ENCODE measurements around the gene RAB5IF. TPM values are rescaled to one million over a fixed set of nuclear protein-coding genes. Genes with fewer than 3 reads are reported as not detected.

Gene RAB5IF
- total RNA-seq, 1 experiment from 2014 or later: 118 TPM

- BruUV-seq (replicated peaks): no TSS peak
- intact Hi-C loops (cut with micrococcal nuclease; ENCODE audit: unreplicated experiment): no loop called here
These were observed 15.3 kb downstream of the RAB5IF start for GRCh38 chr20:36620917-36621316.

GRCh38 chr20:36623444-36623843 is 17.9 kb downstream of the RAB5IF start:
- Histone ChIP-seq H3K27ac (ENCODE audit: low read length) (no peak overlapping the region), H3K4me3 (ENCODE audit: low read depth in 2 of 2, low read length in 2 of 2) (no peak overlapping the region), H3K9me3 (ENCODE audit: control insufficient read depth, insufficient read depth, low read depth, low read length) (no peaks in the 10 kb centered on the region), H3K4me1 (ENCODE audit: control insufficient read depth, insufficient read depth, low read length) (no peaks in the 10 kb centered on the region), H3K36me3 (ENCODE audit: control insufficient read depth, insufficient read depth, low read length) (no peaks in the 10 kb centered on the region), H3K27me3 (ENCODE audit: control insufficient read depth, insufficient read depth, low read length) (no peaks in the 10 kb centered on the region)
- POLR2A ChIA-PET: no interaction called here
- intact Hi-C loops (cut with micrococcal nuclease; ENCODE audit: unreplicated experiment) (no loop called here), in situ Hi-C loops (cut with HindIII; ENCODE audit: low pct_unique_long_range_greater_than_20kb, low sequenced_read_pairs) (no loop called here)
- TF ChIP-seq SIN3A (IDR thresholded peaks at IDR 0.05; ENCODE audit: borderline replicate concordance, insufficient read depth, low read depth, low read length): no peak
- TF ChIP-seq POLR2AphosphoS5 (IDR thresholded peaks at IDR 0.05; ENCODE audit: low read depth, low read length): no peak
- no peak for TF ChIP-seq TCF7L2 (IDR thresholded peaks at IDR 0.05; ENCODE audit: low read depth, low read length)
- TF ChIP-seq CTCF (IDR thresholded peaks at IDR 0.05): no peak
- no TSS peak for BruUV-seq (replicated peaks)
- CTCF ChIA-PET: interaction anchor here (0.6 kb wide), 1 partner anchor 765 kb away, joined by 7 read pairs; no protein-coding TSS in a partner anchor
- ATAC-seq (no peak), DNase-seq (ENCODE audit: low read depth, low spot score) (no peak)

More at GRCh38 chr20:36620917-36621316, 15.3 kb downstream of the RAB5IF start:
- Histone ChIP-seq H3K27ac (ENCODE audit: low read length) (no peak overlapping the region), H3K27me3 (ENCODE audit: control insufficient read depth, insufficient read depth, low read length) (no peaks in the 10 kb centered on the region), H3K4me3 (ENCODE audit: low read depth in 2 of 2, low read length in 2 of 2) (no peak overlapping the region), H3K9me3 (ENCODE audit: control insufficient read depth, insufficient read depth, low read depth, low read length) (no peaks in the 10 kb centered on the region), H3K4me1 (ENCODE audit: control insufficient read depth, insufficient read depth, low read length) (no peaks in the 10 kb centered on the region), H3K36me3 (ENCODE audit: control insufficient read depth, insufficient read depth, low read length) (no peaks in the 10 kb centered on the region)
- no peak for TF ChIP-seq POLR2AphosphoS5 (IDR thresholded peaks at IDR 0.05; ENCODE audit: low read depth, low read length)
- no peak for TF ChIP-seq REST (IDR thresholded peaks at IDR 0.05; ENCODE audit: insufficient read depth in 1 of 2, low read depth in 2 of 2, low read length in 1 of 2)
- no peak for TF ChIP-seq CTCF (IDR thresholded peaks at IDR 0.05)
- no peak for TF ChIP-seq SIN3A (IDR thresholded peaks at IDR 0.05; ENCODE audit: borderline replicate concordance, insufficient read depth, low read depth, low read length)
- TF ChIP-seq TCF7L2 (IDR thresholded peaks at IDR 0.05; ENCODE audit: low read depth, low read length): no peak
- in situ Hi-C loops (cut with HindIII; ENCODE audit: low pct_unique_long_range_greater_than_20kb, low sequenced_read_pairs): no loop called here
- POLR2A ChIA-PET: no interaction called here
- CTCF ChIA-PET: no interaction called here
- no peak for DNase-seq (ENCODE audit: low read depth, low spot score)
- ATAC-seq: no peak

All from Panc1 (cell line).